HUES6 (cell line): ENCODE data around the gene OR6B2.
"Not testable (repeated sequence)": the region's sequence is repeated elsewhere in the genome, so short reads cannot be mapped to it uniquely, and the experiment has no call there.

Source experiments
- H3K27ac ChIP-seq: 2 replicates; pipeline ENCODE4 v1.7.0; 2013; ENCODE audit warnings: low read depth, mild to moderate bottlenecking, low read length, inconsistent platforms
- H3K27me3 ChIP-seq: 2 replicates; pipeline ENCODE4 v1.6.1; 2013; ENCODE audit warnings: low read length; ENCODE audit not compliant: control insufficient read depth, insufficient read depth
- H3K36me3 ChIP-seq: 2 replicates; pipeline ENCODE4 v1.6.1; 2013; ENCODE audit warnings: low read length; ENCODE audit not compliant: control insufficient read depth, insufficient read depth
- H3K4me1 ChIP-seq: 2 replicates; pipeline ENCODE4 v1.6.1; 2013; ENCODE audit warnings: low read length; ENCODE audit not compliant: control insufficient read depth, insufficient read depth
- H3K4me3 ChIP-seq: 2 replicates; pipeline ENCODE4 v1.5.1; 2013; ENCODE audit warnings: low read depth, low read length
- H3K9ac ChIP-seq: one replicate; pipeline ENCODE4 v1.6.1; 2013; ENCODE audit warnings: mild to moderate bottlenecking, low read length
- H3K9me3 ChIP-seq: 2 replicates; pipeline ENCODE4 v1.6.1; 2013; ENCODE audit warnings: low read depth, low read length; ENCODE audit not compliant: control insufficient read depth, insufficient read depth

Gene OR6B2

GRCh38 chr2:240055177-240055917 lies 25.1 kb upstream of the OR6B2 start:
- H3K36me3 ChIP-seq = no peaks in the 10 kb centered on the region
- H3K9me3 ChIP-seq = no peaks in the 10 kb centered on the region
- no peak overlapping the region for H3K27ac ChIP-seq
- H3K4me1 ChIP-seq = no peaks in the 10 kb centered on the region
- no peak overlapping the region for H3K9ac ChIP-seq
- peaks cover 53% of the 10 kb centered on the region for H3K27me3 ChIP-seq
- H3K4me3 ChIP-seq = no peak overlapping the region

GRCh38 chr2:240053173-240054155 lies 23.2 kb upstream of the OR6B2 start, which contains the start of gene OR6B3:
Gene OR6B3 (minus strand): TSS chr2:240053521.
- no peak within 1 kb of the TSS for H3K4me3 ChIP-seq
- no peaks in the 10 kb centered on the region for H3K36me3 ChIP-seq
- H3K9ac ChIP-seq = no peak within 1 kb of the TSS
- no peaks in the 10 kb centered on the region for H3K9me3 ChIP-seq
- peaks cover 54% of the 10 kb centered on the region for H3K27me3 ChIP-seq
- H3K27ac ChIP-seq = no peak within 1 kb of the TSS
- no peaks in the 10 kb centered on the region for H3K4me1 ChIP-seq

GRCh38 chr2:240052524-240052923 lies 22.3 kb upstream of the OR6B2 start:
- Histone ChIP-seq H3K27ac (no peak overlapping the region), H3K9me3 (no peaks in the 10 kb centered on the region), H3K4me1 (no peaks in the 10 kb centered on the region), H3K36me3 (no peaks in the 10 kb centered on the region), H3K27me3 (peaks cover 53% of the 10 kb centered on the region), H3K4me3 (no peak overlapping the region), H3K9ac (no peak overlapping the region)

- Histone ChIP-seq H3K27ac (no peak overlapping the region), H3K9me3 (no peaks in the 10 kb centered on the region), H3K27me3 (peaks cover 46% of the 10 kb centered on the region), H3K9ac (no peak overlapping the region), H3K4me1 (no peaks in the 10 kb centered on the region), H3K4me3 (no peak overlapping the region), H3K36me3 (no peaks in the 10 kb centered on the region)
Observed at GRCh38 chr2:240051697-240052096, 21.5 kb upstream of the OR6B2 start.

- H3K27ac ChIP-seq = no peak overlapping the region
- no peak overlapping the region for H3K4me3 ChIP-seq
- H3K9me3 ChIP-seq = no peaks in the 10 kb centered on the region
- H3K36me3 ChIP-seq = no peaks in the 10 kb centered on the region
- no peak overlapping the region for H3K9ac ChIP-seq
- H3K27me3 ChIP-seq = peaks cover 33% of the 10 kb centered on the region
- no peaks in the 10 kb centered on the region for H3K4me1 ChIP-seq
Observed at GRCh38 chr2:240050278-240050677, 20.0 kb upstream of the OR6B2 start.

GRCh38 chr2:240048237-240048636 lies 18.0 kb upstream of the OR6B2 start:
- Histone ChIP-seq H3K27ac (no peak overlapping the region), H3K27me3 (peaks cover 27% of the 10 kb centered on the region; the same call in 1 of the 2 replicates), H3K4me3 (no peak overlapping the region), H3K36me3 (no peaks in the 10 kb centered on the region), H3K9ac (no peak overlapping the region), H3K4me1 (no peaks in the 10 kb centered on the region), H3K9me3 (no peaks in the 10 kb centered on the region)

- no peak overlapping the region for H3K27ac ChIP-seq
- H3K9me3 ChIP-seq = no peaks in the 10 kb centered on the region
- H3K4me1 ChIP-seq = no peaks in the 10 kb centered on the region
- H3K9ac ChIP-seq = no peak overlapping the region
- H3K36me3 ChIP-seq = no peaks in the 10 kb centered on the region
- no peak overlapping the region for H3K4me3 ChIP-seq
- H3K27me3 ChIP-seq = peaks cover 42% of the 10 kb centered on the region
Observed at GRCh38 chr2:240045098-240045497, 14.9 kb upstream of the OR6B2 start.

- not testable (repeated sequence) for H3K27ac ChIP-seq, H3K9me3 ChIP-seq, H3K9ac ChIP-seq, H3K4me3 ChIP-seq, H3K4me1 ChIP-seq, H3K36me3 ChIP-seq
- peaks cover 51% of the 10 kb centered on the region for H3K27me3 ChIP-seq
Observed at GRCh38 chr2:240044096-240044495, 13.9 kb upstream of the OR6B2 start.

- no peaks in the 10 kb centered on the region for H3K36me3 ChIP-seq
- H3K4me3 ChIP-seq = no peak overlapping the region
- H3K4me1 ChIP-seq = no peaks in the 10 kb centered on the region
- H3K9ac ChIP-seq = no peak overlapping the region
- H3K27ac ChIP-seq = no peak overlapping the region
- no peaks in the 10 kb centered on the region for H3K9me3 ChIP-seq
- H3K27me3 ChIP-seq = peaks cover 50% of the 10 kb centered on the region
Observed at GRCh38 chr2:240043279-240043989, 13.2 kb upstream of the OR6B2 start.

GRCh38 chr2:240042740-240043139 lies 12.5 kb upstream of the OR6B2 start:
- H3K9me3 ChIP-seq = no peaks in the 10 kb centered on the region
- no peak overlapping the region for H3K27ac ChIP-seq
- H3K9ac ChIP-seq = no peak overlapping the region
- H3K4me1 ChIP-seq = no peaks in the 10 kb centered on the region
- H3K27me3 ChIP-seq = peaks cover 46% of the 10 kb centered on the region
- no peak overlapping the region for H3K4me3 ChIP-seq
- H3K36me3 ChIP-seq = no peaks in the 10 kb centered on the region
